DOHH2 (cell line): ENCODE results near the gene DOK6.

Experiments used
- EZH2phosphoT487 ChIP-seq: fragments of 200-600 bp; sonication (generic); IDR thresholded peaks from 2 replicates; pipeline ENCODE4 v1.6.1; 2017; ENCODE audit warnings: borderline replicate concordance, mild to moderate bottlenecking, antibody characterized with exemption, low read length, moderate library complexity, mixed read lengths
- TF ChIP-seq, protein P1 (sequence below): fragments of 200-600 bp; sonication (generic); IDR thresholded peaks from one replicate; pipeline ENCODE4 v1.5.1; 2014; ENCODE audit warnings: antibody characterized with exemption, mild to moderate bottlenecking, low read depth, low read length; ENCODE audit not compliant: poor library complexity, severe bottlenecking

DNA sequence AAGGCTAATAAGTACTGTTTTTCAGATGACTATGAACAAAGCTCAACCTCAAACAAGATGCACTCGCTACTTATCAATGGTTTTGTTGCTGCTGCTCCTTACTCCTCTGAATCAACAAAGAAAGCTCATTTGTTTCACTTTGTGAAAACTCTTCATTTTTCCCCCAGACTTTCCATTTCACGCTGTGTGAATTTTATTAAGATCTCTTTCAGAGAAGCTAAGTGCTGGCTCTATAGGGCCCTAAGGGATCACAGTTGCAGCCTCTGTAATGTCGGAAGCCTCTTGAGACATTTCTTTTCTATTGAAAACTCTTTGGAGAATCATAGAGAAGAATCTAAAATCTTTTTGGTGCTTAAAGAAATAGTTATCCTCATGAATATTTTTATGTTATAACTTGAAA is 337.2 kb downstream of the DOK6 start:
- TF ChIP-seq, protein P1, sequence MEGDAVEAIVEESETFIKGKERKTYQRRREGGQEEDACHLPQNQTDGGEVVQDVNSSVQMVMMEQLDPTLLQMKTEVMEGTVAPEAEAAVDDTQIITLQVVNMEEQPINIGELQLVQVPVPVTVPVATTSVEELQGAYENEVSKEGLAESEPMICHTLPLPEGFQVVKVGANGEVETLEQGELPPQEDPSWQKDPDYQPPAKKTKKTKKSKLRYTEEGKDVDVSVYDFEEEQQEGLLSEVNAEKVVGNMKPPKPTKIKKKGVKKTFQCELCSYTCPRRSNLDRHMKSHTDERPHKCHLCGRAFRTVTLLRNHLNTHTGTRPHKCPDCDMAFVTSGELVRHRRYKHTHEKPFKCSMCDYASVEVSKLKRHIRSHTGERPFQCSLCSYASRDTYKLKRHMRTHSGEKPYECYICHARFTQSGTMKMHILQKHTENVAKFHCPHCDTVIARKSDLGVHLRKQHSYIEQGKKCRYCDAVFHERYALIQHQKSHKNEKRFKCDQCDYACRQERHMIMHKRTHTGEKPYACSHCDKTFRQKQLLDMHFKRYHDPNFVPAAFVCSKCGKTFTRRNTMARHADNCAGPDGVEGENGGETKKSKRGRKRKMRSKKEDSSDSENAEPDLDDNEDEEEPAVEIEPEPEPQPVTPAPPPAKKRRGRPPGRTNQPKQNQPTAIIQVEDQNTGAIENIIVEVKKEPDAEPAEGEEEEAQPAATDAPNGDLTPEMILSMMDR = no peak
- no peak for TF ChIP-seq EZH2phosphoT487
